ENCODE data around the gene HTR7. TPM values are rescaled to one million over a fixed set of nuclear protein-coding genes. Genes with fewer than 3 reads are reported as not detected.

The HTR7 gene
- total RNA-seq, 1 donor from 2014 or later = 13.3 TPM

DNA sequence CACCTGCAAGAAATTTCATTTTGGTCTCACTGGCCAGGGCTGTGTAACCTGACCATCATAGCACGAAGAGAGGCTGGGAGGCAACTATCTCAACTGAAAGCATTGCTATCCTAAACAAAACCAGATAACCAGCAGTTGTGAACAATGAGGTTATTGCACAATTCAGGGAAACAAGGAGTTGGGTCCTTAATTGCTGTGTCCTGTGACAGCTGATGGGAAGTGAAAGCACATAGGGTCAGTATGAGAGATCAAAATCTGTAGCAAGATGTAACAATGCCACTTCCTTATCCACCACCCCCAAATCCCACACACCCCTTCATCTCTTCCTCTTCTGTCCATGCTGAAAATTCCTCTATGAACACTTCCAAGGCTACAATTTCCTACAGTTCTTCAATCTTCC is 80.2 kb downstream of the HTR7 start:
- no peak for DNase-seq
- Mint-ChIP-seq H3K4me3 (ENCODE audit: unreplicated experiment) (no peak overlapping the region), H3K4me1 (ENCODE audit: low read depth, unreplicated experiment) (peaks cover 6% of the 10 kb centered on the region), H3K27me3 (ENCODE audit: unreplicated experiment) (peaks cover 2% of the 10 kb centered on the region), H3K36me3 (ENCODE audit: unreplicated experiment) (no peaks in the 10 kb centered on the region), H3K9me3 (ENCODE audit: unreplicated experiment) (no peaks in the 10 kb centered on the region), H3K27ac (ENCODE audit: unreplicated experiment) (no peak overlapping the region)
- TF ChIP-seq, protein P1, sequence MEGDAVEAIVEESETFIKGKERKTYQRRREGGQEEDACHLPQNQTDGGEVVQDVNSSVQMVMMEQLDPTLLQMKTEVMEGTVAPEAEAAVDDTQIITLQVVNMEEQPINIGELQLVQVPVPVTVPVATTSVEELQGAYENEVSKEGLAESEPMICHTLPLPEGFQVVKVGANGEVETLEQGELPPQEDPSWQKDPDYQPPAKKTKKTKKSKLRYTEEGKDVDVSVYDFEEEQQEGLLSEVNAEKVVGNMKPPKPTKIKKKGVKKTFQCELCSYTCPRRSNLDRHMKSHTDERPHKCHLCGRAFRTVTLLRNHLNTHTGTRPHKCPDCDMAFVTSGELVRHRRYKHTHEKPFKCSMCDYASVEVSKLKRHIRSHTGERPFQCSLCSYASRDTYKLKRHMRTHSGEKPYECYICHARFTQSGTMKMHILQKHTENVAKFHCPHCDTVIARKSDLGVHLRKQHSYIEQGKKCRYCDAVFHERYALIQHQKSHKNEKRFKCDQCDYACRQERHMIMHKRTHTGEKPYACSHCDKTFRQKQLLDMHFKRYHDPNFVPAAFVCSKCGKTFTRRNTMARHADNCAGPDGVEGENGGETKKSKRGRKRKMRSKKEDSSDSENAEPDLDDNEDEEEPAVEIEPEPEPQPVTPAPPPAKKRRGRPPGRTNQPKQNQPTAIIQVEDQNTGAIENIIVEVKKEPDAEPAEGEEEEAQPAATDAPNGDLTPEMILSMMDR (IDR thresholded peaks at IDR 0.05; ENCODE audit: partially characterized antibody, unreplicated experiment) = no peak

DNA sequence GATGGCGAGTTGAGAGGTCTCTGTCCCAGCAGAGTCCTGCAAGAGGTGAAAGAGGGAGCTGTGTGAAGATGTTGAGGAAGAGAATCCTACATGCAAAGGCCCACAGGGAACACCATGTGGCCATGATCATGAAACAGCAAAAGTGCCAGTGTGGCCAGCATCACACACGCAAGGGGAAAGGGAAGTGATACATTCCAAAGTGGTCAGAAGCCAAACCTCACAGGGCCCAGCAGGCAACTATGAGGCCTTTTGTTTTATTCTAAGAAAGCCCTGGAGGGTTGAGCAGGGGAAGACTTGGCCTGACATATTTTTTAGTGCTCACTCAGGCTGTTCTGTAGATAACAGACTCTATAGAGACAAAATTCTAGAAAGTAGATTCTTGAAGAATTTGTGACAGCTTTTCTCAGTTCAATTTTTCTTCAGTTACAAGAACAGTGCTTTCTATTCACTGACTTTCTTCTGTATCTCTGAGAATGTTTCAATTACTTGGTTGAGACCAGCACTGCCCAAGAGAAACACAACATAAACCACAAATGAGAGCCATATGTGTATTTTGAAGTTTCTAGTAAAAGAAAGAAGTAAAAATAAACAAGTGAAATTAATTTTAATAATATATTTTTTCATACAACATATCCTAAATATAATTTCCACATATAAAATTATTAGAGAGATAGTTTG is 82.3 kb downstream of the HTR7 start:
- DNase-seq = no peak
- Mint-ChIP-seq H3K27ac (ENCODE audit: unreplicated experiment) (no peak overlapping the region), H3K27me3 (ENCODE audit: unreplicated experiment) (peaks cover 2% of the 10 kb centered on the region), H3K4me1 (ENCODE audit: low read depth, unreplicated experiment) (peaks cover 6% of the 10 kb centered on the region), H3K9me3 (ENCODE audit: unreplicated experiment) (no peaks in the 10 kb centered on the region), H3K4me3 (ENCODE audit: unreplicated experiment) (no peak overlapping the region), H3K36me3 (ENCODE audit: unreplicated experiment) (no peaks in the 10 kb centered on the region)
- TF ChIP-seq, protein P1 (IDR thresholded peaks at IDR 0.05; ENCODE audit: partially characterized antibody, unreplicated experiment) = no peak

DNA sequence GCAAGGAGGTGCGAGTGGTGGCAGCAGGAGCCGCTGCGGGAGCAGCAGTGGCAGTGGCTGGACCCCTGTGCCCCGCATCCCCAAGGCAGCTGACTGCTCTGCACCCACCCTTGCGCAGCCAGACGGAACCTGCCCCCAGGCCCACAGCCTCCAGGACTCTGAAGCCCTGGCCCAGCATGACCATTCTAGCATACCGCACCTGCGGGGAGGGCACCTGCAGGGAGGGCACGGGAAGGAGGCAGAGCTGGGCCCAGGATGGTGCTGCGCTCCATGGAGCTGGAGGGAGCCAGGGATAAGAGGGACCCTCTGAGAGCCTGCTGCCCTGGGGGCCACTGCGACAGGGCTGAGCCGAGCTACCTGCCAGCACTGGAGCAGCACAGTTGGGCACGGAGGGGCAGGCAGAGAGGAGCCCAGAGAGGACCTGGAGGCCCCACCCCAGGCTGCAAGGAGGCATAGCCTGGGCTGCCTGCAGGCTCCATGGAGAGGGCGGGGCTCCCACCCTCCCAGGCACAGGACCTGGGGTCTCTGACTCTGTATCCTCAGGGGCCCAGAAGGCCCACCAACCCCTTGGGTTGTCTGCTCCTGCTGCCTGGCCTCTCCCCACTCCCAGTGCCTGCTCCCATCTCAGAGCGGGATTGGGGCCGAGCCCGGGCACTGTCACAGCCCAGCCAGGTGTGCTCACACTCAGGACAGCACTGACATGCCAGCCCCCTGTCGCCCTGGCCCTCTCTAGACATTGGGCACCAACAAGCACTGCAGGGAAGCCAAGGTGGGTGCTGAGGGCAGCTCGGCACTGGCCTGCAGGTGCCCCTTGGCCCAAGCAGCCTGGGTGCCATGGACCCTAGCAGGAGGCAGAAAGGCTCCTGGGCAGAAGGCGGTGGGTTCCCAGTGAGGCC is 87.6 kb downstream of the HTR7 start:
- no peak for DNase-seq
- no peak overlapping the region for H3K27ac Mint-ChIP-seq (ENCODE audit: unreplicated experiment)
- H3K4me3 Mint-ChIP-seq (ENCODE audit: unreplicated experiment) = no peak overlapping the region
- TF ChIP-seq, protein P1 (IDR thresholded peaks at IDR 0.05; ENCODE audit: partially characterized antibody, unreplicated experiment) = no peak
- peaks cover 2% of the 10 kb centered on the region for H3K4me1 Mint-ChIP-seq (ENCODE audit: low read depth, unreplicated experiment)
- H3K36me3 Mint-ChIP-seq (ENCODE audit: unreplicated experiment) = peaks cover 4% of the 10 kb centered on the region
- H3K27me3 Mint-ChIP-seq (ENCODE audit: unreplicated experiment) = peaks cover 1% of the 10 kb centered on the region
- H3K9me3 Mint-ChIP-seq (ENCODE audit: unreplicated experiment) = no peaks in the 10 kb centered on the region

DNA sequence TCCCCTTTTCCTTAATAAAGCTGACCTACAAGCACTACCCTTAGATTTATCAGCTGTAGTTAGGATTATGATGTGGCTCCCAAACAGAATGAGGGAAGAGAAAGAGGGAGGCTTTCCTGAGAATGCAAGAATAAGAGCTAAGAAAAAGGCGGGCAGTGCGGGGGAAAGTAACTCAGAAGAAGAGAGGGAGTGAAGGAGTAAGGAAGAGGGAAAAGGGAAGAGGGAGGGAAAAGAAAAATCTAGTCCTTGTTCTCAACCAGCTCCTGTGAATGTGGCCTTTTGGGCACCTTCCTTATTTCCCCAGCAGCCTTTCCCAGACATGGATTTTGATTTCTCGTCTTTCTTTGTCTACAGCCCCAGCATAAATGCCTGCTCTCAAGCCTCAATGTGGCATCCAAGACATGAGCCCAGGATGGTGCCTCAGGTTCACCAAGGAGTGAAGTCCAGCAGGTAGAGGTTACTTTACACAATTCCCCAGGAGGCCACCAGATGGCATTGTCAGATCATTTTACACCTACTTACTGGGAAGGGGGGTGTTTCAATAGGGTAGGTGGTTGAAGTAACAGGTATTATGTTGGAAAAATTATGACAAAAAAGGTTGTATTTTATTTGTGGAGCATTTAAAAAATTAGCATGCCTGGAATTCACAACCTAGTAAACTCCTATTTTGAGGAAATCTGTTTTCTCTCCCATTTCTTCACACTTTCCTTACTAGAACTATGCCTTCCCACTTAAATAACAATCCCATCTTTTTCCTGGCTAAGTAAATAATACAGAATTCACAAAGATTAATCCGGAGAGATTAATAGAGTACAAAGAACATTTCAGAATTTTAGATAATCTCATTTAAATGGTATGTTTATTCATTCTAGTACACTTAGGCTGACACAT is 106.5 kb downstream of the HTR7 start:
- H3K27ac Mint-ChIP-seq (ENCODE audit: unreplicated experiment) = peak overlapping the region; percentile 45
- DNase-seq = peak; percentile 56
- H3K9me3 Mint-ChIP-seq (ENCODE audit: unreplicated experiment) = no peaks in the 10 kb centered on the region
- H3K36me3 Mint-ChIP-seq (ENCODE audit: unreplicated experiment) = no peaks in the 10 kb centered on the region
- no peaks in the 10 kb centered on the region for H3K4me1 Mint-ChIP-seq (ENCODE audit: low read depth, unreplicated experiment)
- TF ChIP-seq, protein P1 (IDR thresholded peaks at IDR 0.05; ENCODE audit: partially characterized antibody, unreplicated experiment) = peak; percentile 78
- no peaks in the 10 kb centered on the region for H3K27me3 Mint-ChIP-seq (ENCODE audit: unreplicated experiment)
- H3K4me3 Mint-ChIP-seq (ENCODE audit: unreplicated experiment) = no peak overlapping the region

Data from glutamatergic neuron (in vitro differentiated cells).